ENCODE results near the gene SGPP1.

Gene SGPP1

DNA sequence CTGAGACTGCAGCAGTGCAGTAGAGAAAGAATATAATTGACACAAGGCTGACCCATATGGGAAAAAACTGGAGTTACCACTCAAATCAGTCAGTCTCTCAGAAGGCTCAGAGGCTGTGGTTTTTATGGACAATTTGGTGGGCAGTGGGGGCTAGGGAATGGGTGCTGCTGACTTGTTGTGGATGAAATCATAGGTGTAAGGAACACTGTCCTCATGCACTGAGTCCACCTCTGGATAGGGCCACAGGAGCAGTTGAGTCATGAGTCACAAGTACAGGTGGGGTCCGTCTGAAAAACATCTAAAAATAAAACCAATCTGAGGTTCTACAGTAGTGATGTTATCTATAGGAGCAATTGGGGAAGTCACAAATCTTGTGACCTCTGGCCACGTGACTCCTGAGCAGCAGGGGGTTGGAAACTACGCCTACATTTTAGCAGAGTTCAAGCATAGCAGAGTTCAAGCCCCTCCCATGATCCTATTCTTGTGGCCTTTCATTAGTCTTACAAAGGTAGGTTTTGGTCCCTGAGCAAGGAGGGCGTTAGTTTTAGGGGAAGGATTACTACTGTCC is 18.1 kb upstream of the SGPP1 start:
- no peak for TF ChIP-seq CTCF (conservative IDR thresholded peaks at IDR 0.05)
- H3K27ac ChIP-seq: no peak overlapping the region

DNA sequence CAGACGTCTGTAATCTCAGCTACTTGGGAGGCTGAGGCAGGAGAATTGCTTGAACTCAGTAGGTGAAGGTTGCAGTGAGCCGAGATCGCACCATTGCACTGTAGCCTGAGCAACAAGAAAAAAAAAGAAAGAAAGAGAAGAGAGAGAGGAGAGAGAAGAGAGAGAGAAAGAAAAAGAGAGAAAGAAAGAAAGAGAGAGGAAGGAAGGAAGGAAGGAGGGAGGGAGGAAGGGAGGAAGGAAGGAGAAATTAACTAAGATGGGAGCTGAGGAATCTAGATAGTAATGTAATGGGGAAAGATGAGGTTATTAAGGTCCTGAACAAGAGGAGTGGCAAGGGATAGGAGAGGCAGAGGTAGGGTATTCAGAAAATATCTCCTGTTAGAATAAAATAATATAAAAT is 17.4 kb upstream of the SGPP1 start:
- no peak for TF ChIP-seq CTCF (conservative IDR thresholded peaks at IDR 0.05)
- H3K27ac ChIP-seq: no peak overlapping the region

GRCh38 chr14:63737582-63738006 is 9.7 kb upstream of the SGPP1 start:
- TF ChIP-seq CTCF (conservative IDR thresholded peaks at IDR 0.05): no peak

GRCh38 chr14:63735720-63736119 is 7.9 kb upstream of the SGPP1 start:
- TF ChIP-seq CTCF (conservative IDR thresholded peaks at IDR 0.05): no peak
- H3K27ac ChIP-seq: peak overlapping the region; percentile 68

More at GRCh38 chr14:63737582-63738006, 9.7 kb upstream of the SGPP1 start:
- no peak overlapping the region for H3K27ac ChIP-seq

DNA sequence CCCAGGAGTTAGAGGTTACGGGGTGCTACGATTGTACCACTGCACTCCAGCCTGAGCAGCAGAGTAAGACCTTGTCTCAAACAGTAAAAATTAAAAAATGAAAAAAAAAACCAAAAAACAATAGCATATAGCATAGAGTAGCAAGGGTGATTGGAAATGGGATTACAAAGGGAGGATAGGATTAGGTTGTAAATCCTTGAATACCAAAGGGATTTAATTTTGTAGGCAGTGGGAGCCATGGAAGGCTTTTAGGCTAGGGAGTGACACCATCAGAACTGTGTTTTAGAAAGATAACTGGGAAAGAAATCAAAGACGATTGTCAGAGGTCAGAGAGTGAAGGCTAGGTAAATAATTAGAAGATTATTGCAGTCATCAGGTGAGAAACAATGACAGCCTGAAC is 2.8 kb upstream of the SGPP1 start:
- no peak overlapping the region for H3K27ac ChIP-seq
- TF ChIP-seq CTCF (conservative IDR thresholded peaks at IDR 0.05): no peak

DNA sequence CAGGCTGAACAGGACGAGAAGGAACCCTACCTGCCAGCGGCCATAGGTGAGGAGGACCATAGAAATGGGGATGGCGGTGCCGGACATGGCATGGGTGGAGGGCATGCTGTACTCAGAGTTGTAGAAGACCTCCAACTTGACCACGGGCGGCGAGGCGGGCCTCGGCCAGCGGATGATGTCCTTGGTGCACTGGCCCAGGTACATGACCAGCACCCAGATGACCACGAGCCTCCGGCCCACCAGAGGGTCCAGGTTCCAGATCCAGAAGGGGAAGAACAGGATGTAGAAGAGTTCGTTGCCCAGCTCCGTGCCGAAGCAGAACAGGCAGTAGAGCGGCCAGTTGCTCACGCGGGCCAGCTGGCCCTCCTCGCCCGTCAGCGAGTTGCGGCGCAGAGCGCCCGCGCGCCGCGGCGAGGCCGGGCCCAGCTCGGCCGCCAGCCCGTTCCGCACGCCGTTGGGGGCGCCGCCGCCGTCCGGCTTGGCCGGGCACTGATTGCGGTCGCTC is 582 bp downstream of the SGPP1 start:
- TF ChIP-seq CTCF (conservative IDR thresholded peaks at IDR 0.05): no peak

GRCh38 chr14:63726499-63726898 is 1.4 kb downstream of the SGPP1 start:
- TF ChIP-seq CTCF (conservative IDR thresholded peaks at IDR 0.05): no peak
- peak overlapping the region; percentile 87 for H3K27ac ChIP-seq

More for the DNA sequence above, 582 bp downstream of the SGPP1 start:
- H3K27ac ChIP-seq: peak overlapping the region; percentile 87

All from VCaP (cell line).